Esophagus squamous epithelium (tissue), 4 donors: ENCODE data around the gene CPM.

ENCODE experiments used
- POLR2A ChIP-seq, 4 donors: fragments of 450-650 bp; IDR thresholded peaks; one replicate each; pipeline ENCODE4 v1.6.1; 2017; ENCODE audit warnings: antibody characterized with exemption in 4 of 4, mild to moderate bottlenecking in 4 of 4, moderate library complexity in 3 of 4
- TF ChIP-seq, protein P1 (sequence below), 6 experiments: fragments of 450-650 bp in 4 of 6; fragments of 200-600 bp in 2 of 6; sonication (generic) in 2 of 6; IDR thresholded peaks; one replicate each; pipeline ENCODE4 v1.5.1; 2016 to 2019; ENCODE audit warnings: antibody characterized with exemption in 6 of 6, mild to moderate bottlenecking in 4 of 6, moderate library complexity in 4 of 6

DNA sequence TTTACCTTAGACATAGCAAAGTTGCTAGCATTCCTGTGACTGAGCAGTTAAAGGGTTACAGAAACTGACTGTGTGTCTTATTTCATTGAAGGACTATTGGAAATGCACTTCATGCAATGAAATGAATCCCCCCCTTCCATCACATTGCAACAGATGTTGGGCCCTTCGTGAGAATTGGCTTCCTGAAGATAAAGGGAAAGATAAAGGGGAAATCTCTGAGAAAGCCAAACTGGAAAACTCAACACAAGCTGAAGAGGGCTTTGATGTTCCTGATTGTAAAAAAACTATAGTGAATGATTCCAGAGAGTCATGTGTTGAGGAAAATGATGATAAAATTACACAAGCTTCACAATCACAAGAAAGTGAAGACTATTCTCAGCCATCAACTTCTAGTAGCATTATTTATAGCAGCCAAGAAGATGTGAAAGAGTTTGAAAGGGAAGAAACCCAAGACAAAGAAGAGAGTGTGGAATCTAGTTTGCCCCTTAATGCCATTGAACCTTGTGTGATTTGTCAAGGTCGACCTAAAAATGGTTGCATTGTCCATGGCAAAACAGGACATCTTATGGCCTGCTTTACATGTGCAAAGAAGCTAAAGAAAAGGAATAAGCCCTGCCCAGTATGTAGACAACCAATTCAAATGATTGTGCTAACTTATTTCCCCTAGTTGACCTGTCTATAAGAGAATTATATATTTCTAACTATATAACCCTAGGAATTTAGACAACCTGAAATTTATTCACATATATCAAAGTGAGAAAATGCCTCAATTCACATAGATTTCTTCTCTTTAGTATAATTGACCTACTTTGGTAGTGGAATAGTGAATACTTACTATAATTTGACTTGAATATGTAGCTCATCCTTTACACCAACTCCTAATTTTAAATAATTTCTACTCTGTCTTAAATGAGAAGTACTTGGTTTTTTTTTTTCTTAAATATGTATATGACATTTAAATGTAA, 93.5 kb downstream of the CPM start:
- TF ChIP-seq POLR2A (IDR thresholded peaks at IDR 0.05): no peak
- TF ChIP-seq, protein P1, sequence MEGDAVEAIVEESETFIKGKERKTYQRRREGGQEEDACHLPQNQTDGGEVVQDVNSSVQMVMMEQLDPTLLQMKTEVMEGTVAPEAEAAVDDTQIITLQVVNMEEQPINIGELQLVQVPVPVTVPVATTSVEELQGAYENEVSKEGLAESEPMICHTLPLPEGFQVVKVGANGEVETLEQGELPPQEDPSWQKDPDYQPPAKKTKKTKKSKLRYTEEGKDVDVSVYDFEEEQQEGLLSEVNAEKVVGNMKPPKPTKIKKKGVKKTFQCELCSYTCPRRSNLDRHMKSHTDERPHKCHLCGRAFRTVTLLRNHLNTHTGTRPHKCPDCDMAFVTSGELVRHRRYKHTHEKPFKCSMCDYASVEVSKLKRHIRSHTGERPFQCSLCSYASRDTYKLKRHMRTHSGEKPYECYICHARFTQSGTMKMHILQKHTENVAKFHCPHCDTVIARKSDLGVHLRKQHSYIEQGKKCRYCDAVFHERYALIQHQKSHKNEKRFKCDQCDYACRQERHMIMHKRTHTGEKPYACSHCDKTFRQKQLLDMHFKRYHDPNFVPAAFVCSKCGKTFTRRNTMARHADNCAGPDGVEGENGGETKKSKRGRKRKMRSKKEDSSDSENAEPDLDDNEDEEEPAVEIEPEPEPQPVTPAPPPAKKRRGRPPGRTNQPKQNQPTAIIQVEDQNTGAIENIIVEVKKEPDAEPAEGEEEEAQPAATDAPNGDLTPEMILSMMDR (IDR thresholded peaks at IDR 0.05): no peak
